ENCODE measurements around the gene ILDR1.

ILDR1 gene

GRCh38 chr3:121992601-121993560 lies 29.2 kb downstream of the ILDR1 start:
- no peak for DNase-seq (ENCODE audit: low read depth)

- DNase-seq (ENCODE audit: low read depth) = no peak
Measured at GRCh38 chr3:121989943-121990342, 32.1 kb downstream of the ILDR1 start.

DNA sequence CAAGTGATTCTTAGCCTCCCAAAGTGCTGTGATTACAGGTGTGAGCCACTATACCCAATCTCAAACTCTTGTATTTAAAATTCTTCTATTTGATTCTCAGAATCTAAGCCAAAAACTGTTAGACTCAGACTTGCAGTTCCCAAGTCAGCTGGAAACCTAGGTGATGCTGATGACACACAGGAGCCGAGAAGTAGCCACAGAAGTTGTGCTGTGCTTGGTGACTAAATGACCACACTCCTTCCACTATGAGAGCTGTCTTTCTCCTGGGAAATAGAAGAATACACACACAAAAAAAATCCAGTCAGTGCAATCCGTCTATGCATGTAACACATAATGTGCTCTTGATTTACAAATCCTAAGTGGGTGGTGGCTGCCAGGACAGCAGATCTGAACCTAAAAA lies 33.9 kb downstream of the ILDR1 start:
- no peak for DNase-seq (ENCODE audit: low read depth)

- DNase-seq (ENCODE audit: low read depth) = no peak
Measured at GRCh38 chr3:121985846-121986245, 36.2 kb downstream of the ILDR1 start.

GRCh38 chr3:121981473-121981872 lies 40.6 kb downstream of the ILDR1 start:
- DNase-seq (ENCODE audit: low read depth) = no peak

DNA sequence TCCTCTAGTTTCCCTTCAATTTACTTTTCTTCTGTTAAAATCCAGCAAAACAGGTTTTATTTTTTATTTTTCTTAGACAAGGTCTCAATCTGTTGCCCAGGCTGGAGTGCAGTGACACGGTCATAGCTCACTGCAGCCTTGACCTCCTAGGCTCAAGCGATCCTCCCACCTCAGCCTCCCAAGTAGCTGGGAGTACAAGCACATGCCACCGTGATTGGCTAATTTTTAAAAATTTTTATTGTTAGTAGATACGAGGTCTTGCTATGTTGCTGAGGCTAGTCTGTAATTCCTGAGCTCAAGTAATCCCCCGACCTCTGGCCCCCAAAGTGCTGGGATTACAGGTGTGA lies 41.6 kb downstream of the ILDR1 start:
- DNase-seq (ENCODE audit: low read depth) = no peak

- DNase-seq (ENCODE audit: low read depth) = no peak
Measured at GRCh38 chr3:121979734-121980449, 42.2 kb downstream of the ILDR1 start.

GRCh38 chr3:121979246-121979645 lies 42.8 kb downstream of the ILDR1 start:
- no peak for DNase-seq (ENCODE audit: low read depth)

DNA sequence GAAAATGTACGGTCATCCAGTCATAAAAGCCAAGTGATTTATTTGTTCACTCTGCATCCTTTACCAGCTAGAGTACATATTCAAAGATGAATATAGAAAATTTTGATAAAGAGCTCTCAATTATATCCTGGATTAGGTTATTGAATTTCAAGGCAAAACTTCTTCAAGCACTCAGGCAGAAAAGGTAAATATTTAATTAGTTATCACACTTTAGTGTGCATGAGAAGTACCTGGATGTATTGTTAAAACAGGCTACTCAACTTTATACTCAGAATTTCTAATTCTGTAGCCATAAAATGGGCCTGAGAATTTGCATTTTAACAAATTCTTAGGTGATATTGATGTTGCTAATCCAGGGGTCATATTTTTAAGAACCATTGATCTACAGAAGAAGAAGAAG lies 45.3 kb downstream of the ILDR1 start:
- DNase-seq (ENCODE audit: low read depth) = no peak

DNA sequence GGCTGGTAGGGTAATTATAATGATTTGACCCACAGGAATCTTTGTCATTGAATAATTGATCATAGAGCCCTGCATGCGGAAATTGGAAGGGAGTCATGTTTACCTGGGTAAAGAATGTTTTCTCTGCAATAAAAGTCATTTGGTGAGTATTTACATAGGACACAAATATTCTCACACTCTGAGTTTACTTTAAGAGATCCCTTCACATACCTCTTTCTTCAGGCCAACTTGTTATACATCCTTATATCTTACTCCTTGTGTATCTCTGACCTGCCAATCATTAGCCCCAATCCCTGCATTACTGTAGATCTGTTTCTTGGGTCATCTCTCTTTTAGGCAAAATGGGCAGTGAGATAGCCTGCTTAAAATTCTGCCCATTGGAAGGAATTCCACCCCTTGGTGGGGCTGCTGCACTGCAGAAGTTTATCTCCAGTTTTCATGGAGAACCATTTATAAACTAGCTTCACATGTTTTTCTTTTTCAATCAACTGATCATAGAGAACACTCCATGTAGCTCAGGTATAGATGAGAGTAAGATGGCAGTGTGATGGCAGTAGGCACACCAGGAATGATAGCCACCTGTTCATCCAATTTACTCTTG lies 46.2 kb downstream of the ILDR1 start:
- no peak for DNase-seq (ENCODE audit: low read depth)

DNA sequence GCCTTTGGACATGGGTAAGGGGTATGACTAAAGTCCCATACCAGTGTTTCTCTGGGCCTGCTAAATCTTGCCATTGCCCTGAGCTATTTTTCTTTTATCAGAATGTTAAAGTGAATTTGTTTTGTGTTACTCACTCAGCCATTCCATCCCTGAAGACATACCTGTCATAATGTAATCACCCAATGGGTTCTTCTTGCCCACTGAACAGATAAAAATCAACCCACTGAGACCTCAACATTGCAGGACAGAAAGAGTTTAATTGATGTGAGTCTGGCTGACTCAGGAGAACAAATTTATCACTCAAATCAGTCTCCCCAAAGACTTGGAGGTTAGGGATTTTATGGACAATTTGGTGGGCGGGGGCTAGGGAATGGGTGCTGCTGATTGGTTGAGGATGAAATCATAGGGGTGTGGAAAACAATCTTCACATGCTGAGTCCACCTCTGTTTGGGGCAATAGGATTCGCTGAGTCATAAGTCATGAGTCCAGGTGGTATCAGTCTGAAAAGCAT lies 47.4 kb downstream of the ILDR1 start:
- no peak for DNase-seq (ENCODE audit: low read depth)

- no peak for DNase-seq (ENCODE audit: low read depth)
Measured at GRCh38 chr3:121970047-121970446, 52.0 kb downstream of the ILDR1 start.

GRCh38 chr3:121969631-121970030 lies 52.4 kb downstream of the ILDR1 start:
- DNase-seq (ENCODE audit: low read depth) = no peak

DNA sequence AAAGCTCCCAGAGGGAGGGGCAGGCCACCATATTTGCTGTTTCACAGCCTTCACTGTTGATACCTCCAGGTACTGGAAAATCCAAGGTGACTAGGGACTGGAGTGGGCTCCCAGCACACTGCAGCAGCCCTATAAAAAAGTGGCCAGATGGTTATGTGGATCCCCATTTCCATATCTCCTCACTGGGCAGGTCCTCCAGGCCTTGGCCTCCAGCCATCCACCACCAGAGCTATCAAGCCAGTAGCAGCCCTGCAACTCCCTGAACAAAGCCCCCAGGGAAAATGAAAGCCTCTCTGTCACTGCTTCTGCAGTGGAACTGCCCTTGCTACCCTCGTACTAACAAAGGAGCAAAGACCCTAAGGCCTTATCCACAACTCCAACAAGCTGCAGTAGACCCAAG lies 58.4 kb downstream of the ILDR1 start:
- no peak for DNase-seq (ENCODE audit: low read depth)

DNA sequence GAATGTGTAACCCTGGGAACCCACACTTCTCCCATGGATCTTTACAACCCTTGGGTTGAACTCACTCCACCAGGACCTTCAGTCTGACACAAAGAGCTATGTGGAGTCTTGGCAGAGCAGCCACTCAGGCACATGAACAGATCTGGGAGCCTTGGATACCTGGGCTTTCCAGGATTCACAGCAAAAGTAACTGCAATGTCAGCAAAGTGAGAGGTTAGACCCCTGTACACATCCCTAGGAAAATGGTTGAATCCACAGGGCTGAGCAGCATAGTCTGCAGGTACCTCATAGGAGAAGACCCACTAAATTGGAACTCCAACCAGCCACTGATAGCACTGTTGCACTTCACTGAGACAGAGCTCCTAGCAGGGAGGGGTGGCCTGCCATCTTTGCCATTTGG lies 59.6 kb downstream of the ILDR1 start:
- no peak for DNase-seq (ENCODE audit: low read depth)

GRCh38 chr3:121961283-121961682 lies 60.8 kb downstream of the ILDR1 start:
- no peak for DNase-seq (ENCODE audit: low read depth)

- no peak for DNase-seq (ENCODE audit: low read depth)
Measured at GRCh38 chr3:121958801-121959200, 63.2 kb downstream of the ILDR1 start.

DNA sequence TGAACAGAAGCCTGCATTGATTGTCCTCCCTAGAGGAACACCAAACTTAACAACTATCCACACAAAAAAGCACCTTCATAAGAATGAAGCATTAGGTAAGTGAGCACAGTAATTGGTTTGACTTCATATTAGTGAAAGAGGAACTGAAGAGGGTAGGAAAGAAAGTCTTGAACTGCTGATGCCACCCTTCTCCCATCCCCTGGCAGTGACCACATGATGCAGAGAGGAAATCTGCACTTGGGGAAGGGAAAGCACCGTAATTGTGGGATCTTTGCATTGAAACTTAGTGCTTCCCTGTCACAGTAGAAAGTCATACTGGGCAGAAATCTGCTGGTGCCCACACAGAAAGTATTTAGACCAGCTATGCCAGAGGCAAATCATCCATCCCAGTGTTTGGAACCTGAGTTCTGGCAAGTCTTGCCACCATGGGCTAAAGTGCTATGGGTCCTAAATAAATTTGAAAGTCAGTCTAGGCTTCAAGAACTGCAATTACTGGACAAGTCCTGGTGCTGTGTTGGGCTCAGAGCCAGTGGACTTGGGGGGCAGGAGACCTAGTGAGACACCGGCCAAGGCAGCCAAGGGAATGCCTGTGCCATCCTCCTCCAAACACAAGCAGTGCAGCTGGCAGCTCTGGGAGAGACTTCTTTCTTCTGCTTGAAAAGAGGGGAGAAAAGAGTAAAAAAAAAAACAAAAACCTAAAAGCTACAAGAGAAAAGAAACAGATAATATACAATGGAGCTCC lies 64.2 kb downstream of the ILDR1 start:
- no peak for DNase-seq (ENCODE audit: low read depth)

DNA sequence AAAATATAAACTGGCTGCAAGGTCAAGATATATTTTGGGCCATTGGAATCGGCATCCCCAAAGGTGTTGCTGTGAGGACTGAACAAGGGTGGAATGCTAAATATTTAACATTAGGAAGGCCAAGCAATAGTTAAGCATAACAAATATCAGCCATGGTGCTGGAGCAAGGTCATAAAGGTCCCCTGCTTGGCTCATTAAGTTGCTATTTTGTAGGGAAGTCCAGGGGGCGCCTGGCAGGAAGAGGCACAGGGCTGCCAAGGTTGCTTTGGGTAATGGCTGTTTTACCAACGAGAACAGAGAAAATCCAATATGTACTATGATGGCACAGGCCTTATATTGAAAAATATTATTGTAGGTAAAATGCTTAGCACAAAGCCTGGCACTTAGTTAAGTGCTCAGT lies 65.7 kb downstream of the ILDR1 start:
- no peak for DNase-seq (ENCODE audit: low read depth)

DNA sequence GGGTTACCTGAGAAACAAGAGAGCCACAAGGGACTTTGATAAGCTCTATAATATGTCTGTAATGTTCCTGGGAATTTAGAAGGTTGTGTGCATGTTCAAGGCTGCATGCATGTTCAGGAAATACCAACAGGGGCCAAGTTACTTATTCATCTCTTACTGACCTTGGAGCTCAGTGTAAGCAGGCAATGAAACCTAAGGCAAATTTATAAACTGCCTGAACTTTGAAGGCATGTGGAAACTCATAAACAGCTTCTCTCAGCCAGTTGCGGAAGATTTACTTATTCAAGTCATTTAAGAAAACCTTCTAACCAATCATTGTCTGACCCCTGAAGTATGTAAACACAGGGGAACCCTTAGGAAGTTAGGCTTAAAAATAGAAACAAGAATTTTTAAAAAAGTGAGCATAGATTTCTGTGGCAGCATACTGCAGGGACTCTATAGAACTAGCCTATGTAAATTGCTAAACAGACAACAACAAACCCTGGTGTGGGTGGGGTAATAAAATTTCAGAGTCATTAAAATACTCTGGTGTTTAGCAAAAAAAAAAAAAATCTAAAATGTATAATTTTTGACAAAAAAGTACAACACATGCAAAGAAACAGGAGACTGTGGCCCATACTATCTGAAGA lies 70.6 kb downstream of the ILDR1 start:
- DNase-seq (ENCODE audit: low read depth) = no peak

GRCh38 chr3:121948641-121949040 lies 73.4 kb downstream of the ILDR1 start:
- DNase-seq (ENCODE audit: low read depth) = no peak

- no peak for DNase-seq (ENCODE audit: low read depth)
Measured at GRCh38 chr3:121943431-121943830, 78.6 kb downstream of the ILDR1 start.

Measured in fibroblast of the conjunctiva (primary cell).